HG03108 (cell line): ENCODE results near the gene PRDM15.

ENCODE experiments used
- ATAC-seq: cut with Tn5 transposase; IDR thresholded peaks from one replicate; pipeline ENCODE4 v1.9.1; 2021; ENCODE audit warnings: moderate library complexity; ENCODE audit not compliant: unreplicated experiment

The PRDM15 gene

GRCh38 chr21:41825216-41825615, 53.9 kb downstream of the PRDM15 start:
- no peak for ATAC-seq

GRCh38 chr21:41824466-41825207, 54.5 kb downstream of the PRDM15 start:
- ATAC-seq: no peak

GRCh38 chr21:41823906-41824305, 55.2 kb downstream of the PRDM15 start:
- ATAC-seq: no peak

GRCh38 chr21:41823166-41823565, 56.0 kb downstream of the PRDM15 start:
- no peak for ATAC-seq

GRCh38 chr21:41821756-41822431, 57.2 kb downstream of the PRDM15 start:
- no peak for ATAC-seq

GRCh38 chr21:41821081-41821755, 57.9 kb downstream of the PRDM15 start:
- no peak for ATAC-seq

- ATAC-seq: no peak
Observed at GRCh38 chr21:41820384-41821080, 58.6 kb downstream of the PRDM15 start.

GRCh38 chr21:41819856-41820281, 59.3 kb downstream of the PRDM15 start:
- ATAC-seq: no peak

- ATAC-seq: no peak
Observed at GRCh38 chr21:41819236-41819855, 59.8 kb downstream of the PRDM15 start.

GRCh38 chr21:41817877-41818855, 61.0 kb downstream of the PRDM15 start:
- no peak for ATAC-seq

- no peak for ATAC-seq
Observed at GRCh38 chr21:41817228-41817627, 61.9 kb downstream of the PRDM15 start.

- ATAC-seq: no peak
Observed at GRCh38 chr21:41816583-41817165, 62.5 kb downstream of the PRDM15 start.

- no peak for ATAC-seq
Observed at GRCh38 chr21:41815652-41816582, 63.2 kb downstream of the PRDM15 start.

- ATAC-seq: no peak
Observed at GRCh38 chr21:41813226-41813625, 65.9 kb downstream of the PRDM15 start.

- ATAC-seq: no peak
Observed at GRCh38 chr21:41812679-41813078, 66.5 kb downstream of the PRDM15 start.

- no peak for ATAC-seq
Observed at GRCh38 chr21:41810597-41810932, 68.6 kb downstream of the PRDM15 start.

GRCh38 chr21:41809891-41810596, 69.1 kb downstream of the PRDM15 start:
- ATAC-seq: no peak

GRCh38 chr21:41808846-41809245, 70.3 kb downstream of the PRDM15 start:
- ATAC-seq: no peak
